Mammary epithelial cell (primary cell): ENCODE results near the gene CCDC82.

Experiments used
- CTCF ChIP-seq, 2 donors: IDR thresholded peaks in 1 of 2; conservative IDR thresholded peaks in 1 of 2; 2 replicates each; pipeline ENCODE4 v1.5.1; 2011 to 2012; ENCODE audit warnings: inconsistent platforms in 2 of 2, low read length in 2 of 2, mild to moderate bottlenecking in 2 of 2, control low read depth in 1 of 2, low read depth in 1 of 2; ENCODE audit not compliant: insufficient read depth in 1 of 2; ENCODE audit errors: extremely low read depth in 1 of 2
- EZH2 ChIP-seq: IDR thresholded peaks from 2 replicates; pipeline ENCODE4 v1.6.1; 2012; ENCODE audit warnings: low read length, inconsistent platforms, borderline replicate concordance

- TF ChIP-seq EZH2 (no peak), CTCF (conservative IDR thresholded peaks at IDR 0.05 in 1 of 2, IDR thresholded peaks at IDR 0.05 in 1 of 2; ENCODE audit: extremely low read depth in 1 of 2, insufficient read depth in 1 of 2, low read depth in 1 of 2, low read length in 2 of 2) (no peak)
Measured at GRCh38 chr11:96322775-96323641, 66.7 kb downstream of the CCDC82 start.
